Measurements from ENCODE around the gene PACSIN2.

PACSIN2 gene

DNA sequence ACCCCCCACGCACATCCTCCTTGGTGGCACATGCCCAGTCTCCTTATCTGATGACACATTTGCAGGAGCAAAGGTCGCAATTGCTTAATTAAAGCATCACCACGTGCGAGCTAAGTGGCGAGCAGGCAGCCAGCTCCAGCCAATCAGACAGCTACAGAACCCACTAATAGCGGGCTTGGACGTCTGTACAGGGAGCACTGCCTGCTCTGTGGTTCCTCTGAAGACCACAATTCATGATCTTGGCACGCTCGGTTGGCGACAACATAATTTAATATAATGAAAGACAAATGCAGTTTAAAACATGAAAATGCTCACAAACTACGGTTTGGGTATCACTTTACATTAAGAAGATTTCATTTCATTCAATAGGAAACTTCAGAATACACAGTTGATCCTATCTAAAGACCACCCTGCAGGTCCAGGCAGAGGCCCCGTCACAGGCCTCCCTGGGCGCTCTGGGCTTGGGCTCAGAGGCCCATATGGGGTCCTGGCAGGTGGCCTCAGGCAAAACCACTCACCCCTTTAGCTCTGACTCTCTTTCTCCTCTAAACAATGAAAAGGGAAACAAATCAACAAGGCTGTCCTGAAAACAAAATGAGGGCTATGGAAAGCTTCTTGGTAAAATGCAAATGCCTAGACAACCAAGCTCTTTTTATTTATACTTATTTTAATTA is 10.4 kb downstream of the PACSIN2 start:
- no peak for DNase-seq
- peaks cover 77% of the 10 kb centered on the region for H3K4me1 Mint-ChIP-seq
- H3K4me3 Mint-ChIP-seq, result no peak overlapping the region
- H3K9me3 Mint-ChIP-seq, result peaks cover 8% of the 10 kb centered on the region
- H3K36me3 Mint-ChIP-seq (ENCODE audit: low read depth), result peaks cover 9% of the 10 kb centered on the region
- H3K27me3 Mint-ChIP-seq (ENCODE audit: low read depth, poor library complexity), result no peaks in the 10 kb centered on the region
- no peak overlapping the region for H3K27ac Mint-ChIP-seq
- TF ChIP-seq, protein P1, sequence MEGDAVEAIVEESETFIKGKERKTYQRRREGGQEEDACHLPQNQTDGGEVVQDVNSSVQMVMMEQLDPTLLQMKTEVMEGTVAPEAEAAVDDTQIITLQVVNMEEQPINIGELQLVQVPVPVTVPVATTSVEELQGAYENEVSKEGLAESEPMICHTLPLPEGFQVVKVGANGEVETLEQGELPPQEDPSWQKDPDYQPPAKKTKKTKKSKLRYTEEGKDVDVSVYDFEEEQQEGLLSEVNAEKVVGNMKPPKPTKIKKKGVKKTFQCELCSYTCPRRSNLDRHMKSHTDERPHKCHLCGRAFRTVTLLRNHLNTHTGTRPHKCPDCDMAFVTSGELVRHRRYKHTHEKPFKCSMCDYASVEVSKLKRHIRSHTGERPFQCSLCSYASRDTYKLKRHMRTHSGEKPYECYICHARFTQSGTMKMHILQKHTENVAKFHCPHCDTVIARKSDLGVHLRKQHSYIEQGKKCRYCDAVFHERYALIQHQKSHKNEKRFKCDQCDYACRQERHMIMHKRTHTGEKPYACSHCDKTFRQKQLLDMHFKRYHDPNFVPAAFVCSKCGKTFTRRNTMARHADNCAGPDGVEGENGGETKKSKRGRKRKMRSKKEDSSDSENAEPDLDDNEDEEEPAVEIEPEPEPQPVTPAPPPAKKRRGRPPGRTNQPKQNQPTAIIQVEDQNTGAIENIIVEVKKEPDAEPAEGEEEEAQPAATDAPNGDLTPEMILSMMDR (IDR thresholded peaks at IDR 0.05), result no peak

GRCh38 chr22:43002202-43002586 is 12.8 kb downstream of the PACSIN2 start:
- H3K36me3 Mint-ChIP-seq (ENCODE audit: low read depth), result peaks cover 29% of the 10 kb centered on the region
- peaks cover 71% of the 10 kb centered on the region for H3K4me1 Mint-ChIP-seq
- H3K27ac Mint-ChIP-seq, result peak overlapping the region; percentile 56
- H3K9me3 Mint-ChIP-seq, result peaks cover 29% of the 10 kb centered on the region
- TF ChIP-seq, protein P1 (IDR thresholded peaks at IDR 0.05), result no peak
- H3K27me3 Mint-ChIP-seq (ENCODE audit: low read depth, poor library complexity), result no peaks in the 10 kb centered on the region
- DNase-seq, result no peak
- H3K4me3 Mint-ChIP-seq, result no peak overlapping the region

GRCh38 chr22:43001271-43002201 is 13.4 kb downstream of the PACSIN2 start:
- no peak overlapping the region for H3K4me3 Mint-ChIP-seq
- H3K4me1 Mint-ChIP-seq, result peaks cover 66% of the 10 kb centered on the region

DNA sequence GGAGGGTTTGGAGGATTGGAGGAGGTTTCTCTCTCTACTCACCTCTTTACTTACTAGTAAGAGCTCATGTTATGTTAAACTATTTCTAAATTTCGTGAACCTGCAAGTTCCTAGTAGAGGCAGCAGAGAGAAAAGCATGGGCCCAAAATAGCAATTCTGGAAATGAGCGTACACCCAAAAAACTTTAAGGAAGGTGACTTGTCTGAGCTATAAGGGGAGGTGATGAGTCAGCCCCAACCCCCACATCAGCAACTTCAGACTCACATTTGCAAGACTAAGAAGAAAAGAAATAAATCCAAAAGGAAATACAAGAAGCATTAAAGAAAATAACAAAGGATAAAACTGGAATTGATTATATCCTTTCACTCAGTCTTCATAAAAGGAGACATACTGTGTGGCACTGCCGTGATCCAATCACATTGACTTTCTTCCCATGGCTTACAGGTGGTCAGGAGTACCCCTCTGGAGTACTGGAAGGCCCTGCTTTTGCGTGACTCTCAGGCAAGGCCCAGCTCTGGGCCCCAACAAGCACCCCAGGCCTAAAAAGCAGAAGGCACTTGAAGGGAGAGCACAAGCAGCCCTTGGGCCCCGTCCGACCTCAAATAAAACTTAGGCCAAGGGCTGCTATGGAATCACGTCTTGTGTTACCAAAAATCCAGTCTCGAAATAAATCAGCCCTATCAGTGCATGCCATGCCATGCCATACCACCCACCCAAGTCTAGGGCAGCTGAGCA is 14.3 kb downstream of the PACSIN2 start:
- Mint-ChIP-seq H3K4me1 (peaks cover 69% of the 10 kb centered on the region), H3K27me3 (ENCODE audit: low read depth, poor library complexity) (no peaks in the 10 kb centered on the region), H3K27ac (peak overlapping the region; percentile 82), H3K9me3 (peaks cover 29% of the 10 kb centered on the region), H3K36me3 (ENCODE audit: low read depth) (peaks cover 29% of the 10 kb centered on the region), H3K4me3 (no peak overlapping the region)
- DNase-seq, result no peak
- TF ChIP-seq, protein P1 (IDR thresholded peaks at IDR 0.05), result no peak

More at GRCh38 chr22:43001271-43002201, 13.4 kb downstream of the PACSIN2 start:
- no peaks in the 10 kb centered on the region for H3K27me3 Mint-ChIP-seq (ENCODE audit: low read depth, poor library complexity)
- peaks cover 29% of the 10 kb centered on the region for H3K9me3 Mint-ChIP-seq
- no peak for DNase-seq
- H3K36me3 Mint-ChIP-seq (ENCODE audit: low read depth), result peaks cover 29% of the 10 kb centered on the region
- TF ChIP-seq, protein P1 (IDR thresholded peaks at IDR 0.05), result no peak
- H3K27ac Mint-ChIP-seq, result peak overlapping the region; percentile 82

GRCh38 chr22:42997582-42998090 is 17.3 kb downstream of the PACSIN2 start:
- Mint-ChIP-seq H3K9me3 (peaks cover 26% of the 10 kb centered on the region), H3K4me3 (no peak overlapping the region), H3K27me3 (ENCODE audit: low read depth, poor library complexity) (no peaks in the 10 kb centered on the region), H3K27ac (peak overlapping the region; percentile 86), H3K4me1 (peaks cover 53% of the 10 kb centered on the region), H3K36me3 (ENCODE audit: low read depth) (peaks cover 36% of the 10 kb centered on the region)
- TF ChIP-seq, protein P1 (IDR thresholded peaks at IDR 0.05), result no peak
- no peak for DNase-seq

Measured in nephron progenitor cell (in vitro differentiated cells).